B cell (primary cell): ENCODE measurements around the gene LDLRAD1. TPM values are rescaled to one million over a fixed set of nuclear protein-coding genes. Genes with fewer than 3 reads are reported as not detected.

Source experiments
- ATAC-seq: fragments of 200-7000 bp; cut with Tn5 transposase; one replicate; pipeline ENCODE4 v1.10.0; 2021; ENCODE audit warnings: low read depth, mild to moderate bottlenecking, moderate number of reproducible peaks, moderate library complexity
- CTCF ChIA-PET: fragments of 350-600 bp; sonication (Branson Sonifier 250); formaldehyde crosslinking; loops from one replicate; lab custom pipeline; 2021; ENCODE audit warnings: antibody characterized with exemption, inconsistent platforms; lab: Charles Lee
- POLR2A ChIA-PET: fragments of 350-600 bp; sonication (Branson Sonifier 250); formaldehyde crosslinking; loops from one replicate; lab custom pipeline; 2021; ENCODE audit warnings: antibody characterized with exemption; lab: Charles Lee
- DNase-seq: peaks from one replicate; pipeline ENCODE4 v3.0.0; 2013
- H2AFZ ChIP-seq: 2 replicates; pipeline ENCODE4 v1.6.1; 2012; ENCODE audit warnings: mild to moderate bottlenecking, low read depth, low read length; ENCODE audit not compliant: insufficient read depth, poor library complexity, severe bottlenecking
- H3K27ac ChIP-seq, 2 donors: 1 replicate in 1 of 2; 2 replicates in 1 of 2; pipeline ENCODE4 v1.5.1; 2012 to 2013; ENCODE audit warnings: low read length in 2 of 2, mild to moderate bottlenecking in 2 of 2, moderate library complexity in 1 of 2
- H3K27me3 ChIP-seq, 4 experiments: fragments of 200-600 bp in 1 of 4; sonication (generic) in 1 of 4; replicated peaks in 1 of 4; 1 replicate in 2 of 4; 2 replicates in 2 of 4; pipeline versions ENCODE4 v1.6.1 to v1.7.0; 2013 to 2016; ENCODE audit warnings: low read length in 3 of 4, mild to moderate bottlenecking in 2 of 4, mixed read lengths in 1 of 4, moderate library complexity in 1 of 4; ENCODE audit not compliant: insufficient read depth in 4 of 4, control insufficient read depth in 3 of 4; ENCODE audit errors: control extremely low read depth in 1 of 4
- H3K36me3 ChIP-seq, 2 experiments: replicated peaks in 1 of 2; 1 replicate in 1 of 2; 2 replicates in 1 of 2; pipeline versions ENCODE4 v1.6.1 to v1.7.1; 2013; ENCODE audit warnings: low read length in 1 of 2; ENCODE audit not compliant: insufficient read depth in 2 of 2, control insufficient read depth in 1 of 2; ENCODE audit errors: control extremely low read depth in 1 of 2, extremely low read depth in 1 of 2
- H3K4me1 ChIP-seq, 2 donors: fragments of 200-600 bp in 1 of 2; sonication (generic) in 1 of 2; 1 replicate in 1 of 2; 2 replicates in 1 of 2; pipeline versions ENCODE4 v1.5.1 to v1.6.1; 2013 to 2017; ENCODE audit warnings: low read length in 2 of 2; ENCODE audit not compliant: control insufficient read depth in 2 of 2, insufficient read depth in 2 of 2
- H3K4me2 ChIP-seq: replicated peaks from 2 replicates; pipeline ENCODE3; 2012; ENCODE audit warnings: mild to moderate bottlenecking, low read depth, low read length; ENCODE audit not compliant: poor library complexity, severe bottlenecking
- H3K4me3 ChIP-seq, 5 experiments: fragments of 200-600 bp in 1 of 5; sonication (generic) in 1 of 5; 1 replicate in 3 of 5; 2 replicates in 2 of 5; pipeline versions ENCODE4 v1.5.1 to v1.7.0; 2011 to 2016; ENCODE audit warnings: low read length in 4 of 5, mild to moderate bottlenecking in 4 of 5, low read depth in 2 of 5, control low read depth in 1 of 5, moderate library complexity in 1 of 5; ENCODE audit not compliant: insufficient read depth in 1 of 5; ENCODE audit errors: control extremely low read depth in 1 of 5, extremely low read depth in 1 of 5
- H3K79me2 ChIP-seq: fragments of 200-600 bp; sonication (generic); one replicate; pipeline ENCODE4 v1.6.0; 2016; ENCODE audit warnings: low read length; ENCODE audit not compliant: control insufficient read depth, insufficient read depth
- H3K9ac ChIP-seq: fragments of 200-600 bp; sonication (generic); 2 replicates; pipeline ENCODE4 v1.6.1; 2017; ENCODE audit warnings: mild to moderate bottlenecking, low read length, moderate library complexity
- H3K9me3 ChIP-seq, 3 donors: one replicate each; pipeline versions ENCODE4 v1.6.1 to v1.7.1; 2013; ENCODE audit warnings: low read length in 2 of 3; ENCODE audit not compliant: control insufficient read depth in 2 of 3, insufficient read depth in 1 of 3; ENCODE audit errors: control extremely low read depth in 1 of 3
- H4K20me1 ChIP-seq: 2 replicates; pipeline ENCODE4 v1.6.0; 2012; ENCODE audit warnings: mild to moderate bottlenecking, low read length; ENCODE audit not compliant: insufficient read depth, control insufficient read depth, poor library complexity, severe bottlenecking
- H3K27ac Mint-ChIP-seq: one replicate; pipeline ENCODE4 v1.8.0; 2021; ENCODE audit warnings: mixed read lengths
- H3K27me3 Mint-ChIP-seq: one replicate; pipeline ENCODE4 v1.8.0; 2021; ENCODE audit warnings: mixed read lengths
- H3K4me1 Mint-ChIP-seq: one replicate; pipeline ENCODE4 v1.8.0; 2021; ENCODE audit warnings: mixed read lengths
- H3K4me3 Mint-ChIP-seq: one replicate; pipeline ENCODE4 v1.8.0; 2021; ENCODE audit warnings: mixed read lengths
- H3K9me3 Mint-ChIP-seq: one replicate; pipeline ENCODE4 v1.8.0; 2022; ENCODE audit warnings: mixed read lengths; ENCODE audit not compliant: insufficient read depth
- CTCF ChIP-seq: fragments of 200-600 bp; IDR thresholded peaks from one replicate; pipeline ENCODE4 v1.8.0; 2022; ENCODE audit warnings: antibody characterized with exemption, mild to moderate bottlenecking
- EZH2 ChIP-seq: IDR thresholded peaks from 2 replicates; pipeline ENCODE4 v1.6.1; 2012; ENCODE audit warnings: borderline replicate concordance, low read depth, mild to moderate bottlenecking, moderate library complexity, low read length; ENCODE audit not compliant: insufficient read depth, poor library complexity, severe bottlenecking
- WGBS: methylation state at CpG from one replicate; pipeline ENCODE4 v1.1.5; 2013; ENCODE audit warnings: missing lambda C conversion rate; ENCODE audit not compliant: insufficient coverage; 5-methylcytosine and 5-hydroxymethylcytosine counted together
- intact Hi-C: fragments of 100-400 bp; cut with micrococcal nuclease; formaldehyde crosslinking; loops from one replicate; pipeline ENCODE4 v1.10.0; 2022
- polyA plus RNA-seq: library from polyadenylated mRNA; depleted of rRNA; stranded (reverse); fragments of >200 nt; gene quantifications from 2 replicates; pipeline ENCODE4 v1.2.3, GENCODE V29; 2012
- total RNA-seq, 2 donors: library from RNA; stranded (reverse); fragments of 120-200 nt in 1 of 2; gene quantifications; 1 replicate in 1 of 2; 2 replicates in 1 of 2; pipeline versions ENCODE4 v1.2.3 to v1.2.4, GENCODE V29; 2013 to 2022

The LDLRAD1 gene
- total and polyA plus RNA-seq, 2 donors (not counting 1 experiment from before 2014, with no cell fraction given), result not detected

- Mint-ChIP-seq H3K4me1 (no peaks in the 10 kb centered on the region), H3K9me3 (no peaks in the 10 kb centered on the region), H3K4me3 (no peak overlapping the region), H3K27ac (no peak overlapping the region), H3K27me3 (no peaks in the 10 kb centered on the region)
- Histone ChIP-seq H2AFZ (no peak overlapping the region), H3K4me3 (no peak overlapping the region), H3K36me3 (peaks cover 16 to 29% of the 10 kb centered on the region in 2 experiments), H3K27me3 (no peaks in the 10 kb centered on the region), H3K79me2 (no peaks in the 10 kb centered on the region), H3K4me1 (peaks cover 0 to 6% of the 10 kb centered on the region in 2 donors), H3K9ac (no peak overlapping the region), H4K20me1 (no peaks in the 10 kb centered on the region), H3K27ac (no peak overlapping the region), H3K9me3 (no peaks in the 10 kb centered on the region), H3K4me2 (no peak overlapping the region)
- DNase-seq, result no peak
- TF ChIP-seq EZH2, result no peak
- intact Hi-C loops, result no loop called here
- no peak for ATAC-seq
- WGBS, result 100% methylated on average over 3 of the region's 3 CpGs
- ChIA-PET CTCF (no interaction called here), POLR2A (no interaction called here)
Observed at GRCh38 chr1:53966794-53967193, 51.2 kb downstream of the LDLRAD1 start.

- DNase-seq (no peak), ATAC-seq (no peak)
- no peaks in the 10 kb centered on the region for H3K4me1 Mint-ChIP-seq
- H3K36me3 ChIP-seq, result peaks cover 16 to 35% of the 10 kb centered on the region in 2 experiments
- H3K27ac ChIP-seq, result no peak overlapping the region
- POLR2A ChIA-PET, result no interaction called here
- TF ChIP-seq EZH2 (no peak), CTCF (no peak)
- no peak overlapping the region for H3K27ac Mint-ChIP-seq
- no peaks in the 10 kb centered on the region for H3K9me3 Mint-ChIP-seq
- H3K9ac ChIP-seq, result no peak overlapping the region
- H3K4me3 Mint-ChIP-seq, result no peak overlapping the region
- no peaks in the 10 kb centered on the region for H3K27me3 ChIP-seq
- H3K9me3 ChIP-seq, result no peaks in the 10 kb centered on the region
- peaks cover 0 to 6% of the 10 kb centered on the region in 2 donors for H3K4me1 ChIP-seq
- intact Hi-C loops, result no loop called here
- H3K4me2 ChIP-seq, result no peak overlapping the region
- CTCF ChIA-PET, result interaction anchor here (3.5 kb wide), 1 partner anchor 104 kb away, joined by 28 read pairs; no protein-coding TSS in a partner anchor
- 81% methylated on average over 5 of the region's 5 CpGs for WGBS
- no peaks in the 10 kb centered on the region for H3K79me2 ChIP-seq
- no peaks in the 10 kb centered on the region for H3K27me3 Mint-ChIP-seq
- no peak overlapping the region for H2AFZ ChIP-seq
- no peaks in the 10 kb centered on the region for H4K20me1 ChIP-seq
- H3K4me3 ChIP-seq, result no peak overlapping the region
Observed at GRCh38 chr1:53964109-53964508, 53.9 kb downstream of the LDLRAD1 start.
